Measurements from ENCODE around the gene AK8. TPM values are rescaled to one million over a fixed set of nuclear protein-coding genes. Genes with fewer than 3 reads are reported as not detected.

Gene AK8
- total and polyA plus RNA-seq, 9 of the 15 experiments (the other 6 are each of a cell fraction or from before 2014, with no cell fraction given), result 0.06 to 0.37 TPM; not detected in 7

GRCh38 chr9:132733260-132733815 lies 144.7 kb downstream of the AK8 start:
- 3% methylated on average over 20 of the region's 22 CpGs for WGBS (ENCODE audit: insufficient coverage, low coverage, missing lambda C conversion rate)
- Histone ChIP-seq H4K20me1 (replicated peaks; ENCODE audit: control insufficient read depth, insufficient read depth, low read length) (no peaks in the 10 kb centered on the region), H3K4me1 (replicated peaks in 1 of 2; ENCODE audit: control insufficient read depth in 2 of 2, insufficient read depth in 2 of 2, low read length in 2 of 2) (no peaks in the 10 kb centered on the region; a peak in 1 of 5 replicates), H3K9ac (ENCODE audit: insufficient read depth in 1 of 2, low read depth in 2 of 2, low read length in 2 of 2) (no peak overlapping the region), H2AFZ (ENCODE audit: low read depth, low read length) (no peak overlapping the region), H3K4me3 (no peak overlapping the region), H3K4me2 (ENCODE audit: insufficient read depth, low read length) (no peak overlapping the region), H3K9me3 (replicated peaks; ENCODE audit: control insufficient read depth, insufficient read depth, low read depth, low read length) (no peaks in the 10 kb centered on the region), H3K9me1 (ENCODE audit: control insufficient read depth, insufficient read depth, low read length) (no peaks in the 10 kb centered on the region), H3K27me3 (ENCODE audit: control insufficient read depth in 2 of 2, insufficient read depth in 2 of 2, low read length in 2 of 2) (peaks cover 30 to 76% of the 10 kb centered on the region in 2 experiments), H3K79me2 (ENCODE audit: control insufficient read depth, insufficient read depth, low read length) (no peaks in the 10 kb centered on the region), H3K27ac (ENCODE audit: extremely low read depth, low read depth, low read length) (no peak overlapping the region), H3K36me3 (ENCODE audit: control insufficient read depth, insufficient read depth, low read length) (no peaks in the 10 kb centered on the region)
- no peak for TF ChIP-seq HSF4 (CRISPR knock-in tag; IDR thresholded peaks at IDR 0.05; ENCODE audit: borderline replicate concordance)
- TF ChIP-seq BCOR (IDR thresholded peaks at IDR 0.05), result no peak
- TF ChIP-seq PHF21A (IDR thresholded peaks at IDR 0.05; ENCODE audit: borderline replicate concordance, low read depth), result no peak
- TF ChIP-seq MXI1 (IDR thresholded peaks at IDR 0.05; ENCODE audit: low read depth, low read length), result no peak
- TF ChIP-seq ZNF740 (CRISPR knock-in tag; IDR thresholded peaks at IDR 0.05), result no peak
- TF ChIP-seq ZNF740 (tag; IDR thresholded peaks at IDR 0.05), result no peak
- TF ChIP-seq PHB2 (IDR thresholded peaks at IDR 0.05; ENCODE audit: low read depth), result no peak
- TF ChIP-seq CC2D1A (IDR thresholded peaks at IDR 0.05), result no peak
- BruUV-seq (replicated peaks), result no TSS peak
- no peak for DNase-seq (ENCODE audit: extremely low read depth in 1 of 4, low spot score in 3 of 4)
- no peak for FAIRE-seq
- no peak for ATAC-seq
- in situ Hi-C loops (cut with MboI) (no loop called here), intact Hi-C loops (cut with micrococcal nuclease) (no loop called here)
- CTCF ChIA-PET (ENCODE audit: low intra/inter-chr PET ratio), result no interaction called here
- POLR2A ChIA-PET, result interaction anchor here (0.6 to 0.9 kb wide), 3 partner anchors 36 to 124 kb away, joined by 3 to 4 read pairs (median 3); no protein-coding TSS in a partner anchor

All from K562 (cell line).